Ovary (tissue), 3 donors: ENCODE results near the gene MYL4.

Experiments used
- EP300 ChIP-seq: sonication (generic); formaldehyde crosslinking; IDR thresholded peaks from one replicate; pipeline ENCODE4 v1.6.1; 2017; ENCODE audit warnings: antibody characterized with exemption
- POLR2A ChIP-seq: fragments of 450-650 bp; IDR thresholded peaks from one replicate; pipeline ENCODE4 v1.6.1; 2017; ENCODE audit warnings: antibody characterized with exemption, mild to moderate bottlenecking, moderate library complexity
- TF ChIP-seq, protein P1 (sequence below), 3 donors: fragments of 450-650 bp in 2 of 3; fragments of 200-600 bp in 1 of 3; IDR thresholded peaks; one replicate each; pipeline versions ENCODE4 v1.5.1 to v1.8.0; 2016 to 2022; ENCODE audit warnings: antibody characterized with exemption in 3 of 3, mild to moderate bottlenecking in 1 of 3
- donor health status: DM: no; HTN: no; CAD: no.

DNA sequence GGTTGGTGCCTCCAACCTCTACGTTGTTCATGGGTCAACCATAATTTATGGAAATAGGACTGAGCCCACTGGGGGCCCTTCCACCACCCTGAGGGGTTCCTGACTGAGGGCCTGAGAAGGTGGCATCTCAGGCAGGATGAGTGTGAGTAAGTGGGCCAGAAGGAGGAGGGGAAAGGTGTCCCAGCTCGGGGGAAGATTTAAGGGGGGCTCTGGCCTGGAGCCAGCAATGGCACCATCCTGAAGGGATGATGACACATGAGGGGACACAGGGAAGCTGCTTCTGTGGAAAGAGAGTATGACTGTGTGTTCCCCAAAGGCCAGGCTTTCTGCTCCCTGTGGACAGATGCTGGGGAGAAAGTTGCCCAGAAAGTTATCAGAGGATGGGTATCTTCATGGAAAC, 18.7 kb downstream of the MYL4 start:
- TF ChIP-seq, protein P1, sequence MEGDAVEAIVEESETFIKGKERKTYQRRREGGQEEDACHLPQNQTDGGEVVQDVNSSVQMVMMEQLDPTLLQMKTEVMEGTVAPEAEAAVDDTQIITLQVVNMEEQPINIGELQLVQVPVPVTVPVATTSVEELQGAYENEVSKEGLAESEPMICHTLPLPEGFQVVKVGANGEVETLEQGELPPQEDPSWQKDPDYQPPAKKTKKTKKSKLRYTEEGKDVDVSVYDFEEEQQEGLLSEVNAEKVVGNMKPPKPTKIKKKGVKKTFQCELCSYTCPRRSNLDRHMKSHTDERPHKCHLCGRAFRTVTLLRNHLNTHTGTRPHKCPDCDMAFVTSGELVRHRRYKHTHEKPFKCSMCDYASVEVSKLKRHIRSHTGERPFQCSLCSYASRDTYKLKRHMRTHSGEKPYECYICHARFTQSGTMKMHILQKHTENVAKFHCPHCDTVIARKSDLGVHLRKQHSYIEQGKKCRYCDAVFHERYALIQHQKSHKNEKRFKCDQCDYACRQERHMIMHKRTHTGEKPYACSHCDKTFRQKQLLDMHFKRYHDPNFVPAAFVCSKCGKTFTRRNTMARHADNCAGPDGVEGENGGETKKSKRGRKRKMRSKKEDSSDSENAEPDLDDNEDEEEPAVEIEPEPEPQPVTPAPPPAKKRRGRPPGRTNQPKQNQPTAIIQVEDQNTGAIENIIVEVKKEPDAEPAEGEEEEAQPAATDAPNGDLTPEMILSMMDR (IDR thresholded peaks at IDR 0.05): no peak
- TF ChIP-seq POLR2A: no peak
- TF ChIP-seq EP300: no peak
